Gastrocnemius medialis (tissue), 4 donors: Measurements from ENCODE around the gene LRRC8D.

ENCODE experiments used
- CTCF ChIP-seq, 5 experiments: fragments of 450-650 bp in 3 of 5; fragments of 200-600 bp in 2 of 5; sonication (generic) in 2 of 5; IDR thresholded peaks in 4 of 5; conservative IDR thresholded peaks in 1 of 5; 1 replicate in 4 of 5; 2 replicates in 1 of 5; pipeline ENCODE4 v1.5.1; 2016 to 2019; ENCODE audit warnings: antibody characterized with exemption in 5 of 5, mild to moderate bottlenecking in 3 of 5, moderate library complexity in 3 of 5
- POLR2A ChIP-seq, 2 donors: fragments of 450-650 bp; IDR thresholded peaks; one replicate each; pipeline ENCODE4 v1.6.1; 2017; ENCODE audit warnings: antibody characterized with exemption in 2 of 2, mild to moderate bottlenecking in 2 of 2, moderate library complexity in 2 of 2

GRCh38 chr1:89827902-89828301 is 7.1 kb downstream of the LRRC8D start:
- TF ChIP-seq CTCF (IDR thresholded peaks at IDR 0.05 in 4 of 5, conservative IDR thresholded peaks at IDR 0.05 in 1 of 5) (no peak), POLR2A (IDR thresholded peaks at IDR 0.05) (no peak)
